ENCODE data around the gene CACNA1C. TPM values are rescaled to one million over a fixed set of nuclear protein-coding genes. Genes with fewer than 3 reads are reported as not detected.

CACNA1C gene
- polyA plus RNA-seq, 4 donors, result 6.8 to 17.5 (median 9.5) TPM

DNA sequence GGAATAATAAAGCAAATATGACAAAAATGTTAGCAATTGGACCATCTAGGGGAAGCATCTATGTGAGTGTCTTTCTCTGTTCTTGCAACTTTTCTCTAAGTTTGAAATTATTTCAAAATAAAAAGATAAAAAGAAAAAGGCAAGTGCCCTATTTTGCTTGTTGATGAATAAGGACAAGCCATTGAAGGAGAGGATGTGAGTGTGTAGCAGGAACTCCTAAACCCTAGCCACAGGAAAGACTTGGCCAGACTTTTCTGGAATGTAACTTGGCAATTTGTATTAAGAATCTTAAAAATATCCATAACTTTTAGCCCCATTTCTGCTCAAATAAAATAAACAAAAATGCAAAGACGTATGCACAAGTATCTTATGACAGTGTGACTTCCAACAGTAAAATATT is 279.4 kb downstream of the CACNA1C start:
- no peak for DNase-seq (ENCODE audit: low read depth in 4 of 4, low spot score in 3 of 4)

DNA sequence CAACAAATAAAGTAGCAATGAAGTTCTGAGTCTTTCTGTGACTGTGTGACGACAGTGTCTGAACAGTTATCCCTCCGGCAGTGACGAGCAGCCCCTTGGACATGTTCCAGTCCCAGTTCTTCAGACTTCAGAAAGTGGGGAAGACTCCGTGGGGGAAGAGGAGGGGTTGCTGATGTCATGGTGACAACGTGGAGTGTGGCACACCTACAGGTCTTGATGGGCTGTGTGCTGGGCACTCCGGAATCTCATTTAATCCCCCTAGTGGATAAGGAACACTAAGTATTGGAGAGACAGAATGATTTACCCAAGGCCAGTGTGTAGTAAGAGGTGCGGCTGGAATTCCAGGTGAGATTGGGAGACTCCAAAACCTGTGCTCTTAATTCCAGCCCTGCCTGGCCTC is 280.2 kb downstream of the CACNA1C start:
- no peak for DNase-seq (ENCODE audit: low read depth in 4 of 4, low spot score in 3 of 4)

DNA sequence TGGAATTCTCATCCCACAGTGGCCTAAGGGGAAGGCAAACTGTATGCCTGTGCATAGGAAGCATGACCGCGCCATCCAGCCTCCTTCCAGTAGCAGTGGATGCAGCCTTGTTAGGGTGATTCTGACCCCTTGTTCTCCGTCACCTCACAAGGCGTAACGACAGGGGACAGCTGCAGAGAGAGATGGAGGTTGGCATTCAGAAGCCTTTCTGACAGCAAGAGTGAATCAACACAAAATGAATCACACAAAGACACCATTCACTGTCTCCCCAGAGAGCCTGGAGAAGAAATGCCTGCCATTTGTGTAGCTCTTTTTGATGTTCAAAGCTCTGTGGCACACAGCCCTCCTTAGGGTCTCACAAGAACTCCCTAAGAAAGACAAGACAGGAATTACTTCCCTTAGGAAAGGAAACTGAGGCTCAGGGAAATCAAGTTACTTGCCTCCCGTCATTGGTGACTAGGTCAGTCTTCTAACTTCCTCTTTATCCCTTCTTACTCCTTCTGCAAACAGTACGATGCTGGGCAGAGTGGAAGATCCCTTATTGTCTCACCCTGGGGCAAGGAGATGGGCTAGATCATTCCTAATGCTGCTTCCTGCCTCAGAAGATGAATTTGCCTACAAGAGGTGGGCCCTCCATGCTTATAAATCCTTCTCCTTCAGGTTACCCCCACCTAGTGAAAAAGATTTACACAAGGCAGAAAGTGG is 280.9 kb downstream of the CACNA1C start:
- DNase-seq (ENCODE audit: low read depth in 4 of 4, low spot score in 3 of 4), result no peak

DNA sequence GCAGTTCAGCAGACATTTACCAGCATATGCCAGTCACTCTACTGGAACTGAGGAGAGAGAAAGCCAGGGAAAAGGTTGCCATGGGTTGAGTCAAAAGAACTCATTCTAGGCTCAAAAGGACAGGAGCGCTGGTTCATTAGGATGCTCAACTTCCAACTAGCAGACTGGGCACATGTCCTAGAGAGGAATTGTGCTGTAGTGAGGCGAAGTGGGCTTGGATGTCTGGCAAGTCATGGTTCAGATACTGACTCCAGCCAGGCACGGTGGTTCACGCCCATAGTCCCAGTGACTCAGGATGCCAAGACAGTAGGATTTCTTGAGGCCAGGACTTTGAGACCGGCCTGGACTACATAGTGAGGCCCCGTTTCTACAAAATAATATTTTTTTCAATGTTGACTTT is 281.5 kb downstream of the CACNA1C start:
- no peak for DNase-seq (ENCODE audit: low read depth in 4 of 4, low spot score in 3 of 4)

DNA sequence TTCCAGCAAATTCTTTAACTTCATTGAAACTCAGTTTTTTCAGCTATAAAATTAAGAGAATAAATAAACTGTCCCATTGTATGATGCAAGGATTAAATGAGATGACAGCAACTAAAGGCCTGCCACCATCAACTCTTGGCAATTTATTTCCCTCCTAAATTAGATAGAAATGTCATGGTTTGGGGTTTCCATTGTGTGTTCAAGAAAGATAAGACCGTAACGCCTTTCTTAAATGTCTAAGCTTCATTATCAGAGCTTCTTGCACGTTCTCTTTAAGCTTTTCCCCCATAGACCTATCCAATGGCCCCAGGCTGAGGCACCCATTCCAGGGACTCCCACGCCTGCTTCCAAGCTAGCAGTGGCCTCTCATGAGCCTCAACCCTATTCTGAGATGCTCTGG is 281.9 kb downstream of the CACNA1C start:
- DNase-seq (ENCODE audit: low read depth in 4 of 4, low spot score in 3 of 4), result no peak

DNA sequence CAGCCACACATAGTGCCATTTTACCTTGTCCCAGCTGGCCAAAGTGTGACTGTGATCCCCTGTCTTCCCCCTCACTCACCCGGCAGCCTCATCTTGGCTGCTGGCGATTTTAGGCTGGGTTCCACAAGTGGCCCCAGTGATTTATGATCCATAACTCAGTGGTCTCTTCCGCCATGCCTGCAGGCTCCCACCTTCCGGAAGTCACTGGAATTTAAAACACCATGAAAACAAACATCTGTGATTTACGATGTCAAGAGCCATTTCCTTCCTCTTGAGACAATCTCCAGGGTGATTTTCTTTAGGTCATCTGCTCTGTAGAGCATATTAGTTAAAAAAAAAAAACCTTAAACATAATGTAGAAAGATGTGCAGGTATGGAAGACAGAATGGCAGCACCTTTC is 282.3 kb downstream of the CACNA1C start:
- DNase-seq (ENCODE audit: low read depth in 4 of 4, low spot score in 3 of 4), result no peak

DNA sequence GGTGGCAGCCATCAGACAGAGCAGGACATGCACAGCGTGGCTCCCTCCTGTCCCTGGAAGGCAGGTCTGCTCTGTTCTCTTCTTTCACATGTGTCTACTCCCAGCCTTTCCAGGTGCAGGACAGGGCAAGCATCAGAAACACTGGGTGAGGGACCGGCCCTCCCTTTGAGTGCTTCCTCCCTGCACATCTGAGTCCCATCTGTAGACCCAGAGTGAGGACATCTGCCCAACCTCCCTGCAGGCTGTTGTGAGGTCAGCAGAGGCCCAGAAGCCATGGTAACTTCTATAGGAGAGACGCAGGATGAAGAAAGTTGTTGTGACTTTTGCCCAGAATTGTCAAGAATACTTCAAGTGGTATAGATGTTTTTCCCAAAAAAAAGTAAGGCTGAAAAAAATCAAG is 282.7 kb downstream of the CACNA1C start:
- no peak for DNase-seq (ENCODE audit: low read depth in 4 of 4, low spot score in 3 of 4)

DNA sequence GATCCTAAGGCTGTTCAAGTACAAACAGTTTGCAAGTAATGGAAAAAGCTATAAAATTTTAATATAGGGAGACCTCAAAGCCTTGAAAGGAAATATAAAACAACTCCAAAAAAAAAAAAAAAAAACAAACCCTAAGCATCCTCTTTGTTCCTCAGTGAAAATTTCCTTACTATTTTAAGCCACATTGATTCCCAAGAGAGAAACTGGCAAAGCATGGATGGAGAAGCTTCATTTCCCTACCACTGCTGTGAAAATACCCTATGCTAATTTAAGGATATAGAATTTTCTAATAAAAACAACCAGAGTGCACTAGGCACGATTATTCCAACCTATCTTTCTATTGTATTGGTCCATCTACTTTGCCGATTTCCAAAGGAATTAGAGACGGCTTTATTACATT is 283.1 kb downstream of the CACNA1C start:
- DNase-seq (ENCODE audit: low read depth in 4 of 4, low spot score in 3 of 4), result no peak

DNA sequence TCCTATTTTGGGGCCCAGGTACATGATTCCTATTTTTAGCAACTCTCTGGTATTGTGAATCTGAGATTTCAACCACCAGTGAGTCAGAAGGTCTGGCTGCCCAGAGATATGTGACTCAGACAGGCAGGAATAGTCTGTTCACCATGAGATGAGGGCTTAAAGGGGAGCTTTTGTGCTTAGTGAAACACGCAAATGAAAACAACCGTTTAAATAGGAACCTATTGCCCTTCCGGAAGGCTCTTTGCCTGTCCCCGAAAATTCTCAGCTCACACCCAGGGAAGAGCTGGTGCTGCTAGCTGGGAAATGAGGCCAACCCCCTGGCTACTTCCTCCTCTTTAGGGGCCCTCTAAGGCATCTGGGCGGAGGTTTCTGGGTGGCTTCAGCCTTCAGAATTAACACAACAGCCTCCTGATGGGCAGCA is 283.6 kb downstream of the CACNA1C start:
- no peak for DNase-seq (ENCODE audit: low read depth in 4 of 4, low spot score in 3 of 4)

DNA sequence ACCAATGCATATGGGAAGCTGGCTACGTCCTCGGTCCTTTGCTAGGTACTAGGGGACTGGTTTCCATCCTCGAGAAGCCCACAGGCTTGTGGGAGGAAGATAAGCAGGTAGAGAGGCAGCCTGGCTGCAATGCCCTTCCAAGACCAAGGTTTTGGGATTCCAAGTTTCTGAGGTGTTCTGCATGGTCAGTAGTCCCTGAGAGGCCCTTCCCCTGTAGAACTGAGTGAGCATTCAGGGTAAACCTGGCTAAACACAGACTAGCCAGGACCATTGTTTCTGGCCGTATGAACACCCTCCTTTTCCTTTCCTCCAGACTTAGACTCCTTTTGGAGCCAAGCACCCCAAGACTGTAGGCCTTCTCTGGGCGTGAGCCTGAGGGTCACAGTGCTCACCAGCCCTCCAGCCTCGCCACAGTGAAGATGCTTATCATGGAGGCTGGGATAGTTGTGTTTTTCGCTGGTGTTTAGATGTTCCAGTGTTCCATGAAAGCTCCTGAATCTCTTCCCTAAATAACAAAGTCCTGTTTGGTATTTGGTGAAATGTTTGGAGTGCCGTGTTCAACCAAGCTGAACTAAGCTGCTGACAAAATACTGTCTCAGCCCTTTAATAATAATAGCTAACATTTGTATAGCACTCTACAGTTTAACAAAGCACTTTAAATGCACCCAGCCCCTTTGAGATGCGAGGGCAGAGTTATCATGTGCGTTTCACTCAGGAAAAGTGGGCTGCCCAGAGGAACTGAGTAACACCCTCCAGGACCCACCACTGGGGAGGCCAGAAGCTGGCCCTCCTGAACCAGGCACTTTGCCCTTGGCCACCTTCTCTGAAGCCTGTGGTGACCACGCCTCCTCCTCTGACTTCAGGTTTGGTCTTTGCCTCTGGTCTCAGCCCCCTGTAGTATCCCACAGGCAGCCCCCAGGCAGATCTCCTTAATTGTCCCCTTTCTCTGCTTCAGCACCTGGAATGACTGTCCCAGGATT is 284.5 kb downstream of the CACNA1C start:
- DNase-seq (ENCODE audit: low read depth in 4 of 4, low spot score in 3 of 4), result no peak

DNA sequence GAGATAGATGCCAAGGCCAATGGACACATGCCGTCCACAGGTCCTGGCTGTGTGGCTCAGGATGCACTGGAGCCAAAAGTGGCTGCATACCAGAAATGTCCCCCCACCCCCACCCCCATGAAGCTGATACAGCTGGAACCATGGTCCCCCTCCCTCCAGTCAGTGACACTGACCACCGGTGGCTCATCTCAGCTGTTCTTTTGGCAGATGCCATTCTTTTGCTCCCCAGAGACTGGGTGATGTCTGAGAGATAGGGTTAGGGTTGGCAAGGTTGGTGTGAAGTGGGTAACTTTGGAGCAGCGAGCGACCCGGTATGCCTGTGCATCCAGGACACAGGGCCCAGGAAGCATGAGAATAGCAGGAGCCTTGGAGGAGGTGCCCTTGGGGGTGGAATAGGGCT is 285.6 kb downstream of the CACNA1C start:
- DNase-seq (ENCODE audit: low read depth in 4 of 4, low spot score in 3 of 4), result no peak

DNA sequence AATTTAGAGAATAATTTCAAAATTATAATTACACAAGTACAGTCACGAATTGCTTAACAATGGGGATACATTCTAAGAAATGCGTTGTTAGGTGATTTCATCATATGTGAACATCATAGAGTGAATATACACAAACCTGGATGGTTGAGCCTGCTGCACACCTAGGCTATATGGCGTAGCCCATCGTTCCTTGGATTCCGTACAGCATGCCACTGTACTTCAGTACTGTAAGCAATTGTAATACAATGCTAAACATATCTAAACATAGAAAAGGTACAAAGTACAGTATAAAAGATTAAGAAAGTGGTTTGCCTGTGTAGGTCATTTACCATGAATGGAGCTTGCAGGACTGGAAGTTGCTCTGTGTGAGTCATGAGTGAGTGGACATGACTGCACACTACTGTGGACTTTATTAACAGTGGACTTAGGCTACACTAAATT is 286.2 kb downstream of the CACNA1C start:
- no peak for DNase-seq (ENCODE audit: low read depth in 4 of 4, low spot score in 3 of 4)

DNA sequence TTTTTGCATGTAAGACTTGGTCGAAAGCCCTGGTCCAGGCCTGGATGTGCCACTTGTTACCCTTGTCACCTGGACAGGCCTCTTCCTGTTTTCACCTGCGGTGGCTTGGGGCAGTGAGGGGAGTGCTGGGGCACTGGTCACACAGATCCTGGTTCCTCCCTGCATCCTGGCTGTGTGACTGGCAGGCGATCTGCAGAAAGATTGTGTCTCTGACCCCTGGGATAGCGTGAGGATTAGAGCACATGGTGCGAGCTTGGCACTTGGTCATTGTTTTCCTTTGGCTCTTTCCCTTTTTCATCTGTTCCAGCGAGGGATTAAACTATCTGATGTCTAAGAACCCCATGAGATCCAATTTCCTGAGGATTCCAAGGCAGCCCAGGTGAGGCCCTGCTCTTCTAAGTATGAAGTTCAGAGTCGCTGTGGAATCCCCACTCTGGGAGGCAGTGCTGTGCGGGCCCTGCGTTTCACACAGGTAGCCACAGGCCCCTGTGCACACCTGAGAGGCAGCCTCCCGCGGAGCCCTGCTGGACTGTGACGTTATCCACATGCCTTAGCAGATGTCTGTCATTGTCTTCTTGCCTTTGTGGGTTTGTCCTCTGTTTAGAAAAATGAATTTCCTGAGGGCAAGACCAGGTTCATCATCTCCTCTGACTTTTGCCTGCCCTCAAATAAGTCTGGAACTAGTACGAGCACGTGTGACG is 288.4 kb downstream of the CACNA1C start:
- DNase-seq (ENCODE audit: low read depth in 4 of 4, low spot score in 3 of 4), result no peak

DNA sequence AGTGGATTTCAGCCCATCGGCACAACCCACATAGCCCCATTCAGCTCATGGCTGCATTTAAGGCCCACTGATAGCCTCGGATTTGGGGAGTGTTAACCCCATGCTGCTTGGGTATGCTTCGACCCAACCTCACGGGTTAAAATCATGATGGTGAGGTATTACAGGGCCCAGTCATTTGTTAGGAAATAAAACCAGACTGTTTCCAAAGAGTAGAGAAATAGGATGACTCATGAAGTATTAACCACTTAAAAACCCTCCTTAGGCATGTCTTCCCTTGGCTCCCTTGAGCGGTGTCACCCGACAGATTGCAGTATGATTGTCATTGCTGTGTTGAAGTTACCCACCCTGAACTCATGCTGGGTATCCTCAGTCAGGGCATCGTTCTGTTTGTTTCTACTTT is 289.1 kb downstream of the CACNA1C start:
- no peak for DNase-seq (ENCODE audit: low read depth in 4 of 4, low spot score in 3 of 4)

DNA sequence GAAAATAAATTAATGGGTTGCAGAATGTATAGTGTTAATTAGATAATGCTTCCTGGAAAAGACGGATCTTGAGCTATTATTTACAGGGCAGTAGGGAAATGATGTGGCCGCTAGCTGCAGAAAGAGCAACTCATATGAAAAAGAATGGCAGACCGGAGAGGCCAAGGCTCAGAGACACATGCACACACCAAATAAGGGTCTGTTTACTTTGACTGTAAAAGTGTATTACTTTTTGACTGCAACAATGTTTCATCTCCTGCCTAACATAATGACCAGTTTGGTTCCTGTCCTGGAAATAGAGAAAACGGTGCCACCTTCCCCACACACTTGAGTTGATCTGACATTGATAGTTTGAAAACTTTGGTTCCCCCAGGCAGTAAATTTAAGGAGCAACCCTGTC is 290.9 kb downstream of the CACNA1C start:
- no peak for DNase-seq (ENCODE audit: low read depth in 4 of 4, low spot score in 3 of 4)

DNA sequence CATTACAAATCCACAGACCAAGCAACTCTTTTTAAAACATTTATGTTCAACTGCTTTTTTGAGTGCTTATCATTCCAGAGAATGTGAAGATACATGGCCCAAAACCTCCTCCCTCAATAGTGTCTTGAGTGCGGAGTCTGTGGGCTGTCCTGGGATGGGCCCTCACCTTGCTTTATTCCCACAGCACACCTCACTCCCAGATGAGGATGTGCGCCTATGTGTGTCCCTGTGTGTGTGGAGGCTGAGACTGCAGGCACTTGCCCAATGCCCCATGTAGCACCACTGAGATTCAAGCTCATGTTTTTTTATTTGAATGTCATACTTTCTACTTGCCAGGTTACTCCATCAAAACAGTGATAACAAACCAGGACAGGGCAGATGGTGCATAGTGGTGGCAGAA is 291.7 kb downstream of the CACNA1C start:
- no peak for DNase-seq (ENCODE audit: low read depth in 4 of 4, low spot score in 3 of 4)

DNA sequence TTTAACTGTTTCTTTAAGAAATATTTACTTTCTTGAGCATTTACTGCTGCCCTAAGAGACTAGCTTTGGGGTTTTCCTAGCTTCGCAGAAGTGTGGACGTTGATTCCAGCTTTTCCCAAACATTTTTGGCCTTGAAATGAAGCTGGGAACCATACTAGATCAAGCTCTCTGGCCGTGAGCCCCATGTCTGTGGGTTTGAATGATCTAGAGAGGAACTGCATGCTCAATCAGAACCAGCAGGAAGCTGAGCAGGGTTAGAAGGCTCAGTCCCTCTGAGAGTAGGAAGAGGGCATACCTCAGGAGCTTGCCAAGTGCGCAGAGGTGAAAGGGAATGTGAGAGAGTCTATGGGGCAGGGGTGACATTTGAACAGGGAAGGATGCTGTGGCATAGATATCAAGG is 292.1 kb downstream of the CACNA1C start:
- DNase-seq (ENCODE audit: low read depth in 4 of 4, low spot score in 3 of 4), result no peak

DNA sequence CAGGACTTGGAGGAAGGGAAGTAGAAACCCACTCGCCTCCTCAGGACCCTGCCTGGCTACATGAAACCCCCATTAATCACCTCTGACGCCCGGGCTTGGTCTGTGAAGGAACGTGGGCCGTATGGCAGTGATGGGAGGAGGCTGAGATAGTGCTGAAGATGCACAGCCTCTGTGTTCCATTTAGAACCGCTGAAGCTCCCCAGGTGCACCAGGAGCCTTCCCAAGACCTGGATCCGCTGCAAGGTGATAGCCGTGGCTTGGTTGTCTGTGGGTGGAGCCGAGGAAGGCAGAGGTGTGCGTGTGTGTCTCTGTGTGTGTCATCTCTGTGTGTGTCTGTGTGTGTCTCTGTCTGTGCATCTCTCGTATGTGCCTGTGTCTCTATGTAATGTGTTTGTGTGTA is 293.1 kb downstream of the CACNA1C start:
- DNase-seq (ENCODE audit: low read depth in 4 of 4, low spot score in 3 of 4), result no peak

DNA sequence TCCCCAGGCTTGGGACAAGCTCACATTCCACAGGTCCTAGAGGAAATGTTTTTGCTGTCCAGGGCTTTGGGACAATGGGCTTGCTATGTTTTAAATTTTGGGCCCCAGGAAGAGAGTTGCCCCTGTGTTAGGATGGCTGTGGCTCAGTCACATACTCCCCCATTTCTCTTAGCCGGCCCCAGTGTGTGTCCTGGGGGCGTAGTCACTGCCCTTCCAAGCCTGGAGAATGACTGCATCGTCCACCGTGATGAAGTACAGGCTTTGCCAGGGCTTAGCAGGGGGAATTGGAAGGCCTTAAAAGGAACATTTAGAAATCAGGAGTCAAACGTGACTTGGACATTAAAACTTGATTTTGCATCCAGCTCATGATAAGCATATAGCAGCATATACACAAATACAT is 293.6 kb downstream of the CACNA1C start:
- no peak for DNase-seq (ENCODE audit: low read depth in 4 of 4, low spot score in 3 of 4)

DNA sequence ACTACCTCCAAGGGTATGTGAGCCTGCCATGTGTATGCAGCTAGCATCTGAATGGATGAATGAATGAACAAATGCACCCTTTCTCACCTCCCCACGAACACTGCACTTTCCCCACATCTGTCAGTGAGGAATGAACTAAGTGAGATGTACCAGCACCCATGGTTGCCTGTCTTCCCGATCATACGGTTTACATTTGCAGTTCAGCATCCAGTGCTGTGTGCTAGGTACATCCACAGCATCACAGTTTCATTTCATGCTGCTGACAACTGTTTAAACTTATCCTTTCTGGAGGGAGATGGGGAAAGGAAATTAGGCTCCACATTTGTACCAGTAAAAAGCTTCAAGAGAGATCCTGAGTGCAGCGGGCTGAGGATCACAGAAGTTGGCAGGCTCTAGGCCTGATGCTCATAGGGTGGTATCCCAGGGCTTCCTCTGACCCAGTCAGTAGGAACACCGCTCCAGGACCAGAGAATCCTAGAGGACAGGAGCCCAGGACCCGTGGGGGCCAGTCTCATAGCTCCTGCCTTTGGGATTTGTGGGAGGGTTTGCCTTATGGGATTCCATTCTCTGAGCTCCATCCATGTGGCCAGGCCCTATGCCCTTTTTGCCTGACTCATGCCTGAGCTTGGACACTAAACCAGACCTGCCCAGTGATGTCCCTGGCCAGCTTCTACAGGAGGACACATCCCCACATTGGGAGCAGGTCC is 294.5 kb downstream of the CACNA1C start:
- no peak for DNase-seq (ENCODE audit: low read depth in 4 of 4, low spot score in 3 of 4)
